Panc1 (cell line): Measurements from ENCODE around the gene SMARCAD1. TPM values are rescaled to one million over a fixed set of nuclear protein-coding genes. Genes with fewer than 3 reads are reported as not detected.

Source experiments
- ATAC-seq: fragments of 200-7000 bp; cut with Tn5 transposase; 2 replicates; pipeline ENCODE4 v1.9.1; 2020; ENCODE audit warnings: mild to moderate bottlenecking, moderate library complexity
- BruUV-seq: library from RNA; stranded (reverse); fragments of 400-500 nt; replicated peaks from 2 replicates; lab custom pipeline; 2021; lab: Mats Ljungman, UMichigan
- CTCF ChIA-PET: fragments of 300-600 bp; sonication (Branson Sonifier 250); formaldehyde crosslinking; loops from one replicate; lab custom pipeline; 2022; ENCODE audit warnings: antibody characterized with exemption; lab: Charles Lee
- POLR2A ChIA-PET: fragments of 300-600 bp; sonication (Branson Sonifier 250); formaldehyde crosslinking; loops from one replicate; lab custom pipeline; 2022; ENCODE audit warnings: antibody characterized with exemption; lab: Charles Lee
- DNase-seq: peaks from one replicate; pipeline ENCODE4 v3.0.0-alpha.2; 2010; ENCODE audit warnings: low read depth, low spot score
- H3K27ac ChIP-seq: 2 replicates; pipeline ENCODE4 v1.5.1; 2011; ENCODE audit warnings: mild to moderate bottlenecking, low read length, inconsistent platforms
- H3K27me3 ChIP-seq: fragments of 200-500 bp; sonication (Bioruptor generic); 2 replicates; pipeline ENCODE4 v1.6.0; 2014; ENCODE audit warnings: low read length, inconsistent platforms; ENCODE audit not compliant: control insufficient read depth, insufficient read depth
- H3K36me3 ChIP-seq: fragments of 200-500 bp; sonication (Bioruptor generic); 2 replicates; pipeline ENCODE4 v1.5.1; 2014; ENCODE audit warnings: inconsistent platforms, mild to moderate bottlenecking, low read length, moderate library complexity; ENCODE audit not compliant: control insufficient read depth, insufficient read depth
- H3K4me1 ChIP-seq: 2 replicates; pipeline ENCODE4 v1.5.1; 2011; ENCODE audit warnings: inconsistent platforms, mild to moderate bottlenecking, low read length, moderate library complexity; ENCODE audit not compliant: control insufficient read depth, insufficient read depth
- H3K4me3 ChIP-seq, 2 experiments: 2 replicates each; pipeline ENCODE4 v1.5.1; 2011 to 2012; ENCODE audit warnings: low read depth in 2 of 2, low read length in 2 of 2, mild to moderate bottlenecking in 2 of 2, inconsistent platforms in 1 of 2, moderate library complexity in 1 of 2
- H3K9me3 ChIP-seq: fragments of 200-500 bp; sonication (Bioruptor generic); 2 replicates; pipeline ENCODE4 v1.5.1; 2014; ENCODE audit warnings: low read depth, mild to moderate bottlenecking, inconsistent platforms, low read length, moderate library complexity; ENCODE audit not compliant: control insufficient read depth, insufficient read depth
- CTCF ChIP-seq: fragments of 450-650 bp; IDR thresholded peaks from 2 replicates; pipeline ENCODE4 v1.5.1; 2017; ENCODE audit warnings: mild to moderate bottlenecking
- POLR2AphosphoS5 ChIP-seq: IDR thresholded peaks from 2 replicates; pipeline ENCODE4 v1.6.1; 2012; ENCODE audit warnings: mild to moderate bottlenecking, low read depth, low read length, moderate library complexity
- REST ChIP-seq, 2 experiments: IDR thresholded peaks; 2 replicates each; pipeline ENCODE4 v1.6.1; 2011 to 2012; ENCODE audit warnings: low read depth in 2 of 2, control low read depth in 1 of 2, low read length in 1 of 2, mild to moderate bottlenecking in 1 of 2, moderate library complexity in 1 of 2; ENCODE audit not compliant: insufficient read depth in 1 of 2
- SIN3A ChIP-seq: IDR thresholded peaks from 2 replicates; pipeline ENCODE4 v1.6.1; 2012; ENCODE audit warnings: low read depth, mild to moderate bottlenecking, low read length, moderate library complexity, borderline replicate concordance; ENCODE audit not compliant: insufficient read depth
- TCF7L2 ChIP-seq: IDR thresholded peaks from 2 replicates; pipeline ENCODE4 v1.6.1; 2011; ENCODE audit warnings: mild to moderate bottlenecking, low read depth, low read length, inconsistent platforms
- in situ Hi-C: cut with HindIII; loops from 2 replicates; pipeline ENCODE4 v1.10.0; 2016; ENCODE audit warnings: low sequenced_read_pairs, low pct_unique_long_range_greater_than_20kb
- intact Hi-C: fragments of 100-400 bp; cut with micrococcal nuclease; formaldehyde crosslinking; loops from one replicate; pipeline ENCODE4 v1.10.0; 2022; ENCODE audit not compliant: unreplicated experiment
- total RNA-seq: library from RNA; stranded (reverse); gene quantifications from one replicate; pipeline ENCODE4 v1.2.1, GENCODE V29; 2021; ENCODE audit not compliant: unreplicated experiment

Gene SMARCAD1
- total RNA-seq, 1 experiment from 2014 or later, result 20.7 TPM

GRCh38 chr4:94256144-94256783 lies 48.6 kb downstream of the SMARCAD1 start:
- ChIA-PET POLR2A (no interaction called here), CTCF (no interaction called here)
- Histone ChIP-seq H3K36me3 (peaks cover 4% of the 10 kb centered on the region; the same call in 1 of the 2 replicates), H3K4me3 (no peak overlapping the region), H3K9me3 (no peaks in the 10 kb centered on the region), H3K27me3 (no peaks in the 10 kb centered on the region), H3K27ac (no peak overlapping the region), H3K4me1 (no peaks in the 10 kb centered on the region)
- in situ Hi-C loops (no loop called here), intact Hi-C loops (loop anchor here (2.0 kb wide), 1 partner anchor 465 kb away; no protein-coding TSS in a partner anchor)
- ATAC-seq (no peak), DNase-seq (no peak)
- no TSS peak for BruUV-seq
- no peak for TF ChIP-seq REST (IDR thresholded peaks at IDR 0.05; ENCODE audit: insufficient read depth in 1 of 2, low read depth in 2 of 2, low read length in 1 of 2)
- TF ChIP-seq SIN3A, result no peak
- no peak for TF ChIP-seq TCF7L2
- no peak for TF ChIP-seq CTCF
- TF ChIP-seq POLR2AphosphoS5, result no peak

- TF ChIP-seq POLR2AphosphoS5 (no peak), TCF7L2 (no peak), REST (IDR thresholded peaks at IDR 0.05; ENCODE audit: insufficient read depth in 1 of 2, low read depth in 2 of 2, low read length in 1 of 2) (no peak), SIN3A (no peak), CTCF (no peak; the same call in 1 of the 2 replicates)
- intact Hi-C loops, result loop anchor here (2.0 kb wide), 1 partner anchor 466 kb away; no protein-coding TSS in a partner anchor
- CTCF ChIA-PET, result no interaction called here
- Histone ChIP-seq H3K36me3 (peaks cover 4% of the 10 kb centered on the region; the same call in 1 of the 2 replicates), H3K9me3 (no peaks in the 10 kb centered on the region), H3K27ac (no peak overlapping the region), H3K4me3 (no peak overlapping the region), H3K4me1 (no peaks in the 10 kb centered on the region), H3K27me3 (no peaks in the 10 kb centered on the region)
- no peak for DNase-seq
- in situ Hi-C loops, result no loop called here
- POLR2A ChIA-PET, result no interaction called here
- BruUV-seq, result no TSS peak
- no peak for ATAC-seq
These were observed 49.2 kb downstream of the SMARCAD1 start for GRCh38 chr4:94256828-94257227.
